ENCODE data around the gene BCL2. TPM values are rescaled to one million over a fixed set of nuclear protein-coding genes. Genes with fewer than 3 reads are reported as not detected.
"Not testable (repeated sequence)": the region's sequence is repeated elsewhere in the genome, so short reads cannot be mapped to it uniquely, and the experiment has no call there.

The BCL2 gene
- total and polyA plus RNA-seq, 2 donors from 2014 or later, result 6.0 to 39.2 TPM

- DNase-seq (no peak), FAIRE-seq (no peak)
- no peak overlapping the region for H3K4me3 ChIP-seq (ENCODE audit: low read length in 3 of 3)
- no peaks in the 10 kb centered on the region for H3K36me3 ChIP-seq (ENCODE audit: control insufficient read depth in 2 of 3, insufficient read depth in 3 of 3, low read length in 3 of 3)
- H3K4me1 ChIP-seq (ENCODE audit: control insufficient read depth in 2 of 3, insufficient read depth in 2 of 3, low read depth in 1 of 3, low read length in 3 of 3), result peaks cover 0 to 5% (median 4%) of the 10 kb centered on the region in 3 donors
- no peak overlapping the region for H3K9ac ChIP-seq (ENCODE audit: low read length in 3 of 3)
- peaks cover 0 to 2% (median 0%) of the 10 kb centered on the region in 3 donors for H3K9me3 ChIP-seq (ENCODE audit: control insufficient read depth in 2 of 3, insufficient read depth in 1 of 3, low read length in 3 of 3)
- no peaks in the 10 kb centered on the region for H3K27me3 ChIP-seq (ENCODE audit: control insufficient read depth, insufficient read depth, low read length)
- no peak for TF ChIP-seq CTCF (IDR thresholded peaks at IDR 0.05; ENCODE audit: borderline replicate concordance, extremely low read depth, insufficient read depth)
- H3K27ac ChIP-seq (ENCODE audit: low read depth in 2 of 2, low read length in 2 of 2), result no peak overlapping the region
- intact Hi-C loops (cut with DNase I), result no loop called here
Observed at GRCh38 chr18:63203497-63203896, 116.1 kb downstream of the BCL2 start.

- Histone ChIP-seq H3K27me3 (ENCODE audit: control insufficient read depth, insufficient read depth, low read length) (no peaks in the 10 kb centered on the region), H3K27ac (ENCODE audit: low read depth in 2 of 2, low read length in 2 of 2) (no peak overlapping the region), H3K9ac (ENCODE audit: low read length in 3 of 3) (no peak overlapping the region), H3K4me3 (ENCODE audit: low read length in 3 of 3) (no peak overlapping the region), H3K9me3 (ENCODE audit: control insufficient read depth in 2 of 3, insufficient read depth in 1 of 3, low read length in 3 of 3) (peaks cover 0 to 2% (median 0%) of the 10 kb centered on the region in 3 donors), H3K36me3 (ENCODE audit: control insufficient read depth in 2 of 3, insufficient read depth in 3 of 3, low read length in 3 of 3) (no peaks in the 10 kb centered on the region), H3K4me1 (ENCODE audit: control insufficient read depth in 2 of 3, insufficient read depth in 2 of 3, low read depth in 1 of 3, low read length in 3 of 3) (peaks cover 0 to 11% (median 9%) of the 10 kb centered on the region in 3 donors)
- no peak for TF ChIP-seq CTCF (IDR thresholded peaks at IDR 0.05; ENCODE audit: borderline replicate concordance, extremely low read depth, insufficient read depth)
- FAIRE-seq, result no peak
- DNase-seq, result no peak
- intact Hi-C loops (cut with DNase I), result no loop called here
Observed at GRCh38 chr18:63202828-63203227, 116.7 kb downstream of the BCL2 start.

- H3K9me3 ChIP-seq (ENCODE audit: control insufficient read depth in 2 of 3, insufficient read depth in 1 of 3, low read length in 3 of 3); H3K36me3 ChIP-seq (ENCODE audit: control insufficient read depth in 2 of 3, insufficient read depth in 3 of 3, low read length in 3 of 3); intact Hi-C loops (cut with DNase I); H3K27ac ChIP-seq (ENCODE audit: low read depth in 2 of 2, low read length in 2 of 2); H3K9ac ChIP-seq (ENCODE audit: low read length in 3 of 3); FAIRE-seq; DNase-seq; H3K4me3 ChIP-seq (ENCODE audit: low read length in 3 of 3); H3K27me3 ChIP-seq (ENCODE audit: control insufficient read depth, insufficient read depth, low read length): not testable (repeated sequence)
- H3K4me1 ChIP-seq (ENCODE audit: control insufficient read depth in 2 of 3, insufficient read depth in 2 of 3, low read depth in 1 of 3, low read length in 3 of 3), result peaks cover 0 to 13% (median 9%) of the 10 kb centered on the region in 3 donors
Observed at GRCh38 chr18:63201456-63201855, 118.1 kb downstream of the BCL2 start.

GRCh38 chr18:63199743-63200241, 119.8 kb downstream of the BCL2 start:
- Histone ChIP-seq H3K4me1 (ENCODE audit: control insufficient read depth in 2 of 3, insufficient read depth in 2 of 3, low read depth in 1 of 3, low read length in 3 of 3) (peaks cover 5 to 13% (median 9%) of the 10 kb centered on the region in 3 donors), H3K27me3 (ENCODE audit: control insufficient read depth, insufficient read depth, low read length) (no peaks in the 10 kb centered on the region), H3K4me3 (ENCODE audit: low read length in 3 of 3) (peak overlapping the region in 2 of 3 donors; percentile 0 to 13), H3K9ac (ENCODE audit: low read length in 3 of 3) (no peak overlapping the region), H3K9me3 (ENCODE audit: control insufficient read depth in 2 of 3, insufficient read depth in 1 of 3, low read length in 3 of 3) (peaks cover 0 to 2% (median 0%) of the 10 kb centered on the region in 3 donors), H3K36me3 (ENCODE audit: control insufficient read depth in 2 of 3, insufficient read depth in 3 of 3, low read length in 3 of 3) (no peaks in the 10 kb centered on the region), H3K27ac (ENCODE audit: low read depth in 2 of 2, low read length in 2 of 2) (no peak overlapping the region)
- intact Hi-C loops (cut with DNase I), result no loop called here
- DNase-seq (peak in 2 of 5 donors; percentile 32 to 45), FAIRE-seq (no peak)
- TF ChIP-seq CTCF (IDR thresholded peaks at IDR 0.05; ENCODE audit: borderline replicate concordance, extremely low read depth, insufficient read depth), result no peak
